Activated CD4-positive, alpha-beta T cell treated with anti-CD3 and anti-CD28 coated beads for 48 hours (primary cell): ENCODE data around the gene MAPK12.

Experiments used
- DNase-seq: peaks from one replicate; pipeline ENCODE4 v3.0.0-alpha.2; 2020

MAPK12 gene

GRCh38 chr22:50226875-50227165 lies 34.7 kb downstream of the MAPK12 start:
- DNase-seq: no peak

DNA sequence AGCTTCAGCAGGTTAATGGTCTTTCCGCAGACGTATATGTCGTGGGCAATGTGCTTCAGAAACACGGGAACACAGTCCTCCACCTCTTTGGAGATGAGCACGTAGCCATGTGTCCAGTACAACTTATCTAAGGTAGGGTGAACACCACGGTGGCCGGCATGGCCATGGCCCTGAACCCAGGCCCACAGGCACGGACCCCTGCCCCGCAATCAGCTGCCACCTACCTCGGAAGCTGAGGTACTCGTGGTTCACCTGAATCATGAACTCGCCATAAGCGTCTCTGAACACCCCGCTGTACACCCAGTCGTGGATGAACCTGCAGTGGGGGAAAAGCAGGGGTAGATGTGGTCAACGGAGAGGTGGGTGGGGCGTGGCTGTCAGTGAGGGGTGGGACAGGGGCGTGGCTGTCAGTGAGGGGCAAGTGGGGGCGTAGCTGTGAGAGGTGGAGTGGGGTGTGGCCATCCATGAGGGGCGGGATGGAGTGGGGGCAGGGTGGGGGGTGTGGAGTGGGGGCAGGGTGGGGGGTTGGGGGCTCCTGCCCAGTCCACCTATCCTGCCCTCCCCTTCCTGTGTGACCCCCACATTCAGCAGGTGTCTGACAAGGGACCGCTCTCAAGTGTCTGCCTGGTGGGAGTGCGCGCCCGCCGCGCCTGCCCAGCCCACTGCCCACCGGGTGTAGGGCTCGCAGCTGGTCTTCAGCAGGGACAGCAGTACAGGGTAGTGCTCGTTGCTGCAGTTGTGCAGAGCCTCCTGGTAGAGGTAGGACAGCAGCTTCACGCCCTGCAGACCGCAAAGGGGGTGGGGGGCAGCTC lies 35.2 kb downstream of the MAPK12 start:
- DNase-seq: no peak

DNA sequence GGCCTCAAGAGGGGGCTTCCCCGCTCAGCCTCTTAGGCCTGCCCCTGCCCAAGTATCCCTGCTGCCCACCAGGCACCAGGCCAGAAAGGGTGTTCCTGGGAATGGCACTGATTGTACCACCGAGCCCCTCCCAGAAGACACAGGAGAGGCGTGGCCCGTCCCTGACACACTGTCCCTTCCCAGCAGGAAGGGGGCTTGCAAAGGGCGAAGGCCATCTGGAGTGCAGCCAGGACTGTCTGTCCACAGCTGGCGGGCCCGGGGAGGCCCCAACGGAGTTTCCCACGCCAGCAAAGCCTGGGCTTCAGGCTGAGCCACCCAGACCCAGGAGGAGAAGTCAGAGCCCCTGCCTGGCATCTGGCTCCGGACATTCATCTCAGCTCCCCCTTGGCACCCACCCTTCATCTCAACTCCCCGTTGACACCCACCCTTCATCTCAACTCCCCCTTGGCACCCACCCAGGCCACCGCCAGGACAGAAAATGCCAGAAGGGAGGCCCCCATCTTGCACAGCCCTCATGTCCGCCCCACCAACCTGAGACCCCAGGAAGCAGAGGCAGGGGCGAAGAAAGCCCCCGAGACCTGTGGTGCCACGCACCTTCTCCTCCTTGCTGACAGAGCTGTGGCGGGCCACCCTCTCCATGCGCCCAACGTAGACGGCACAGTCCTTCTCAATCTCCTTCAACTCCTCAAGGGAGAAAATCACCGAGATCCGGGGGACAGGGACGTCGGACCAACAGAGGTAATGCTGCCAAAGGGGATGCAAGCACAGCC lies 36.1 kb downstream of the MAPK12 start:
- no peak for DNase-seq

GRCh38 chr22:50224071-50224470 lies 37.4 kb downstream of the MAPK12 start:
- no peak for DNase-seq

DNA sequence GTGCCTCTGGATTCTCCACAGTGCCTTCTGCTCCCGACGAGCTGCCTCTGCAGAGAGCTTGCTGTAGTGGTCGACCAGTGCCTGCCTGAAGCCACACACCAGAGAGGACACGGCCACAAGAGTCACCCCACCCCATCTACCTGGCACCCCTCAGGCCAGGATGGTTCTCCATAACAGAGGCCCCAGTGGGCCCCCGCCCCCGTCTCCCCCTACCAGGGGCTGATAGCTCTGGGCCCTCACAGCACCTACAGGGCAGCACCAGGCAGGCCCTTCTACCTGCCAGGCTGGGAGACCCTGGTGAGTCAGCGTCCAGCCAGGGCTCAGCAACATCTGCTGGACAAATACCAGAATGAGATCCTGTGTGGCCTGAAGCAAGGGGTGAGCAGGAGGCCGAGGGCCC lies 39.0 kb downstream of the MAPK12 start:
- no peak for DNase-seq

DNA sequence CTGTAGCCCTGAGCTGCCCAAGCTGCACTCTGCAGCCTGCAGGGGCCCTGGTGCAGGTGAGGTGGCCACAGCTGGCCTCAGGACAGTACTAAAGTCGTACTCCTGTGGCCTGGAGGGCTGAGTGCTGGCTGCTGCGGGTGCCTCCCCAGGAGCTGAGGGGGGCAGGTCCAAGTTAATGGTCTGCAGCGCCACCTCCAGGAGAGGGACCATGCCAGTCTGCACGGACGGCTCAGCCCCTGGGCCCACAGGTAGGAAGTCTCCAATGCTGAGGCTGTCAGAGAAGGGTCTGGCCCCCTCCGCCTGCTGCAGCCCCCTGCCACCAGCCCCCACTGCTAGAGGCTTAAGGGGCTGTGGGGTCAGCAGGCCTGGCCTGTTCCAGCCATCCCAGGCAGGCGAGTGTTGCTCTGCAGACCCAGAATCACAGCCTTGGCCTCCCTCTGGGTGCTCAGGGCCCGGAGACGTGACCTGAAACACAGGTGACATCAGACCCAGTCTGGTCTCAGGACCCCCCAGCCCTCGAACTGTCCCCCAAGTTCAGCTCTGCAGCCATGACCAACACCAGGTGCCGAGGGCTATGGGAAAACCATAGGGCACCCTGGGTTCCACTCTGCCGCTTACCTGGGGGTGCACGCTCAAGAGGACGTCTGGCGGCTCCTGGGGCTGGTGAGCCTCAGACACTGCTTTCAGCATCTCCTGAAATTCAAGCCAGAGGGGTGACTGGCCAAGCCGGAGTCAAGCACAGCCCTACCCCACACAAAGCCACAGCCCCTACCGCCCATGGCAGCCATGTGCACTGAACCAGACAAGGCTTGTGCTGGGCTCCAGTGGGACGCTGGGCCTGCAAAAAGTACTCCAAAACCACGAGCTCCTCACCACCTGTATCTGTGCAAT lies 39.8 kb downstream of the MAPK12 start:
- no peak for DNase-seq

- no peak for DNase-seq
These were observed 40.7 kb downstream of the MAPK12 start for GRCh38 chr22:50220603-50221409.

DNA sequence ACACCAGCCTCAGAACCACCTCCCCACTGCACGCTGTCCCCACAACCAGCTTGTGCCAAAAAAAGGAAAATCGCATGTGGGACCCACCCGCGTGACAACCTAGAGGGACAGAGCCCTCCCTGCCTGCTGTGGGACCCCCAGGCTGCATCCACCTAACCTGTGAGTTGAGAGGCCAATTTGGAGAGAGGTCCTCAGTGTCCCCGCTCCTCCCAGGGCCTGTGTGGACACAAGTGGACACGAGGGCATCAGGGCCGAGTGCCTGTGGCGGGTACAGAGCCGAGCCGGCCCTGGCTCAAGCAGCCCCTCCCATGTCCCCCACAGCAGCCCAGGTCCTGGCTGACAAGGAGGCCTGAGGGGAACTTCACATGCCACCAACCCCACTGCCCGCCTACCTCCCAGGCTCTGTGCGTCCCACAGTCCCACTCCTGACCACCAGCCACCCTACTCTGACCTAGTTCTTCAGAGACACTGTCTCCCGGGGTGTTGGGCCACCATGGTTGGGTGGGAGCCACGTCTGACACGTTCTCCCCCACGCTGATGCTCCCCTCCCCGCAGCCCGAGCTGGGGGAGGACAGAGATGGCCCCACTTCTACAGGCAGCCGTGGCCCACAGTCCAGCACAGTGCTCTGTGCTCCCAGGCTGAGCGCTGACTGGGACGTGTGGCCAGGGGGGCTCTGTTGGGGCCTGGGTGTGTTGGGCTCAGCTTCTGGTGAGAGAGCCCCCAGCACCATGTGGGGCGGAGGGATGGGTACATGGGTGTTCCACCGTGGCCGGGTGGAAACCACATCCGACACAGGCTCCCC lies 41.5 kb downstream of the MAPK12 start:
- no peak for DNase-seq

DNA sequence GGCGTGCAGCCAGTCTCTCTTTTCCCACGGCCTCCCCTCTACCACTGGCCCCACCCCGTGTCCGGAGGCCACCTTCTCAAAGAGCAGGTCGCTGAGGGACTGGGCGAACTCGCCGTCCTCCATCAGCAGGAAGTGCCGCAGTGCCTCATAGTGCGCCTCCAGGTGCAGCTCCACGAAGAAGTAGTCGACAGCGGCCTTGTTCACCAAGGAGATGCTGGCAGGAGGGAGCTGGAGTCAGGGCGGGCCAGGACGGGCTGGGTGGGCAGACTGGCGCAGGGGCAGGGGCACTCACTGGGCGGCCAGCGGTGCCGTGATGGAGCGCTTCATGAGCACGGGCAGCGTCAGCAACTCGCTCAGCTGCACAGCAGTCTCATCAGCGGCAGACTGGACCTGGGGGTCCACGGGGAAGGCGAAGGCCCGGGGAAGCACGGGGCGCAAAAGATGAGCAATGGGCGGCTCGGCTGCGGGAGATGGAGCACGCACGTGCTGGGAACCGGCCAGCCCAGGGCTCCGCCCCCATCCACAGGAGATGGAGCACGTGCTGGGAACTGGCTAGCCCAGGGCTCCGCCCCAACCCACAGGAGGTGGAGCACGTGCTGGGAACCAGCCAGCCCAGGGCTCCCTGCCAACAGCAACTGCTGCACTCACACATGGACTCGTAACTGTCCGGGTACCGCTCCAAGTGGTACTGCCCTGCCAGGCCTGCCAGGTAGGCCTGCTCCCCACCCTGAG lies 42.3 kb downstream of the MAPK12 start:
- DNase-seq: peak; percentile 29

DNA sequence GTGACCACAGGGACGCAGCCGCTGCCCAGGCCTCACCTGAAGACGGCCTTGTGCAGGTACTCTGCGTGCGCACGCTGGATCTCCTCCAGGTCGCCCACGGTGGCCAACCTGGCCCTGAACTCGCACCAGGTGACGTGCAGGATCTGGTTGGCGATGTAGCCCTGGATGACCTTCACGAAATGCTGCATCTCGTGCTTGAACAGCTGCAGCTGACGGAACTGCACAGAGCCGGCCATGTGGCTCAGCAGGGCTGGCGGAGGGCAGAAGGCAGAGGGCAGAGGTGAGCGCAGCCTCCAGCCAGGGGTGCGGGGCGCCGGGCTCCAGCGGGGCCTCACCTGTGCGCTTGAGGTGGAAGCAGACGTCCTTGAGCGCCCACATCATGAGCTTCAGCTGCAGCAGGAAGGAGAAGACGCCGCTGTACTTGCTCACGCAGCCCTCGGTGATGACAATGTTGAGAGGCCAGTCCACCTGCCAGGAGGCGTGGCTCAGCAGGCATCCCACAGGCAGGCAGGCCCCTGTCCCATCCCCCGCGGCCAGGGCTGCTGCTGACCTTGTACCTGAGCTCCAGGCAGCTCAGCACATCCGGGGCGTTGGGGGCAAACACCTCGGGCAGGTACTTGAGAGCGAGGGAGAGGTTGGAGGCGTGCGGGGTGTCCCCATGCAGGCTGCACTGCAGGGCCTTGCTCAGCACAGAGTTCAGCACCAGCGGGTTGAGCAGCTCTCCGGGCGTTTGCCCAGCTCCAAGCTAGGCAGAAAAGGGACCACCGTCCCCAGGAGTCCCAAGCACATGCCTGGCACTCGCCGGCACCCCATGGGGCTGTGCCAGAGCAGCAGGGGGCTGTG lies 43.1 kb downstream of the MAPK12 start:
- DNase-seq: no peak

DNA sequence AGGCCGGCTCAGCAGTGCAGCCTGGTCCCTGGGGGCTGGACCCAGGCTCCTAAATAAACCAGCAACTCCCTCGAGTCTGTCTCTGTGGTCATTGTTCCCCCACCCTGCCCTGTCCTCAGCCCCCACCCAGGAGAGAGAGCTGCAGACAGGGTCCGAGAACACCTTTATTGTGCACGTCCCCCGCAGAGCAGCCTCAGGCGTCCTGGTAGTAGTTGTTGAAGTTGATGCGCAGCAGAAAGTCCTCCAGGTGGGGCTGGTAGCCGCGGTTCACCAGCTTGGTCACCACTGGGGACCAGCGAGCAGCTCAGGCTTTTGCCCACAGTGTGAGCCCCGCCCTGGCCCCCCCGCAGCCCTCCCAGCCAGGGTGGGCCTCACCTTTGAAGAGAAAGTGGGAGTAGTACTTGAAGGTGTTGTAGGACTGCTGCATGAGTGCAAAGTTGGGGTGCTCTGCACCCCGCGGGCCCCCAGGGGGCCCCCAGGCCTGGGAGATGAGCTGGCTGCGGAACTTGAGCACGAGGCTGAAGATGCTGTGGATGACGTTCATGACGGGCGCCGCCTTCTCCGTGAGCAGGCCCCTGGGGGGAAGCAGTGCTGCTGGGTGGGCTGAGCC lies 43.8 kb downstream of the MAPK12 start:
- no peak for DNase-seq

- no peak for DNase-seq
These were observed 44.6 kb downstream of the MAPK12 start for GRCh38 chr22:50216684-50217520.

DNA sequence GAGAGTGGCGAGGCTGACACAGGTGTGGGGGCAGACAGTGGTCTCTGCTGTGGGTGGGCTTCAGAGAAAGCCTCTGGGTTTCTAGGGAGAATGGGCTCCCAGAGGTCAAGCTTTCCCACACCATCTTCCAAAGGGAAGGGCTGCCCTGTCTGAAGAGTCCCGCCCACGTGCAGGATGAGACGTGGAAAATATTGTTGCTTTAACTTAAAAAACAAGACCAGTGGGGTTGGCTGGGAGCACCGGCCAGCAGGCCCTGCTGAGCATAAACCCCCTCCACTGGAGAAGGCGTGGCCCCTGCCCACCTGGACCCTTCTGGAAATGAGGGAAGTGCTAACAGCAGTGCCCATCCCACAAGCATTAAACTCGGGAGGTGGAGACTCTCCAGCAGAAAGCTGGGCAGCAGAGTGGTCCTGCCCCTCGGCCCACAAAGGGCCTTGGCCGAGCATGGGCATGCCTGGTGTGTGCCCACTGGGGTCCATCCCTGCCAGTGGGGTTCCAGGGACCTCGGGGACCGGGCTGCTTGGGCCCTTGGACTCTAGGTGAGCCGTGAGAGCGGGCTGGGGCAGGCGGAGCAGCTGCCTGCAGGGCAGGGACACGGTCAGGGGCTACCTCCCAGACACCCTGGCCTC lies 45.3 kb downstream of the MAPK12 start:
- no peak for DNase-seq

DNA sequence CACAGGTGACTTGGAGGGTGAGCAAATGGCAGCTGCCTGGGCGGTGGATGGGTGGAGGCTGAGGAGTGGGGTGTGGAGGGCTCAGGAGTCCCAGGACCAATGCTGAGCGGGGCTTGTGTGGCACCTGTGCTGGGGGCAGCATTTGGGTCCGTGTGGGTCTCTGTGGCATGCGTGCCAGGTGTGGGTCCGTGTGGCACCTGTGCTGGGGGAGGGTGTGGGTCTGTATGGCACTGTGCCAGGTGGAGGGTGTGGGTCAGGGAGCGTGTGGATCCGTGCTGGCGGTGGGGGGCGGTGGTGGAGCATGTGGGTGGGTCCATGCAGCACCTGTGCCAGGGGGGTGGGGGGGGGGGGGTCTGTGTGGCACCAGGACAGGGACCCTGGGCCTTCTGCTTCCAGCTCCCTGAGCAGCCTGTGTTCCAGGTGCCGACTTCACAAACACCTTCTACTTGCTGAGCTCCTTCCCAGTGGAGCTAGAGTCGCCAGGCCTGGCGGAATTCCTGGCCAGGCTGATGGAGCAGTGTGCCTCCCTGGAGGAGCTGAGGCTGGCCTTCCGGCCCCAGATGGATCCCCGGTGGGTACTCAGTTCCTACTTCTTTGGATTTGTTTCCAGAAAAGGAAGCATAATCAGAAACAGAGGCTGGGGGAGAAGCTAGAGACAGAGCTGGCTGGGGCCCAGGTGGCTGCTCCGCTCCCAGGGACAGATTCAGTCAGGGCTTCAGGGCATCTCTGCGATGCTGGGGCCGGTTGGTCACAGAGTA lies 46.0 kb downstream of the MAPK12 start:
- DNase-seq: no peak

DNA sequence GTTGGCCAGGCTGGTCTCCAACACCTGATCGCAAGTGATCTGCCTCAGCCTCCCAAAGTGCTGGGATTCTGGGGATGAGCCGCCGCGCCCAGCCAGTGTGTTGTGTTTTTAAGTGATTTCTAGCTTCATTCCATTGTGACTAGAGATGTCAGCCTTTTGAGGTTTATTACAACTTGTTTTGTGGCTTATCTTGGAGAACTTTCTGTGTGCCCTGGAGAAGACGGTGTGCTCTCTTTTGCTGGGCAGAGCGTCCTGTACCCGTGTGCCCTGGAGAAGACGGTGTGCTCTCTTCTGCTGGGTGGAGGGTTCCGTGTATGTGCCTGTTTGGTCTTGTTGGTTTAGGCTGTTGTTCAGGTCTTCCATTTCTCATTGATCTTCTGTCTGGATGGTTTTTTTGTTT lies 48.2 kb downstream of the MAPK12 start:
- DNase-seq: no peak

DNA sequence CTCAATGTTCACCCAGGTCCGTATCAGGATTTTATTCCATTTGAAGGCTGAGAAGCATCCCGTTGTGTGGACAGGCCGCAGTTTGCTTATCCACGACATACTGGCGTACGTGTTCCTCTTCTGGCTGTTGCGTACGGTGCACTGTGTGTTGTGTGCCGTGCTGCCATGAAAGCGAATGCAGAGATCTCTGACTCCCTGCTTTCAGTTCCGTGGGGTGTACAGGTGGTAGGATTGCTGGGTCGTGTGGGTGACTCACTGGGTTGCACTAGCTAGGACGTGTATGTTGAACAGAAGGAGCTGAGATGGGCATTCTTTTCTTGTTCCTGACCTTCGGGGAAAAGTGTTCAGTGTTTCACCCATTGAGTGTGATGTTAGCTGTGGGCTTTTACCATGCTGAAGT lies 50.3 kb downstream of the MAPK12 start:
- no peak for DNase-seq

GRCh38 chr22:50210378-50211139 lies 50.9 kb downstream of the MAPK12 start:
- no peak for DNase-seq
